Measurements from ENCODE around the gene ZNF722. TPM values are rescaled to one million over a fixed set of nuclear protein-coding genes. Genes with fewer than 3 reads are reported as not detected.

The ZNF722 gene
- not detected in 2 replicates for total RNA-seq (2021)
- long read RNA-seq = 0 reads

- H3T11ph ChIP-seq (ENCODE audit: low read length) = no peak within 1 kb of the TSS
- H2BK15ac ChIP-seq (ENCODE audit: low read depth, low read length) = no peak within 1 kb of the TSS
- H3K27ac ChIP-seq (ENCODE audit: insufficient read length, low read depth, low read length) = no peak within 1 kb of the TSS
- no peak within 1 kb of the TSS for H2BK20ac ChIP-seq (ENCODE audit: low read depth, low read length, poor library complexity, severe bottlenecking)
- no peak within 1 kb of the TSS for H3K9ac ChIP-seq (ENCODE audit: extremely low read depth, insufficient read length, low read length)
- no peak for TF ChIP-seq CTCF (conservative IDR thresholded peaks at IDR 0.05)
- no peak within 1 kb of the TSS for H2BK12ac ChIP-seq (ENCODE audit: insufficient read length, low read depth, low read length)
- no peak within 1 kb of the TSS for H4K5ac ChIP-seq (ENCODE audit: insufficient read length, low read depth, low read length)
- no peak within 1 kb of the TSS for H2AFZ ChIP-seq (ENCODE audit: low read length)
- no peak within 1 kb of the TSS for H3K4ac ChIP-seq (ENCODE audit: low read depth, low read length)
- Mint-ChIP-seq H3K36me3 (ENCODE audit: insufficient read depth in 1 of 3, low read depth in 3 of 3) (peaks cover 4 to 12% (median 8%) of the 10 kb centered on the region in 3 experiments; a peak in 6 of 7 replicates), H3K9me3 (peaks cover 81 to 96% of the 10 kb centered on the region in 2 experiments), H3K4me1 (no peaks in the 10 kb centered on the region), H3K27ac (no peak within 1 kb of the TSS), H3K27me3 (ENCODE audit: low read depth) (peaks cover 4% of the 10 kb centered on the region; the same call in 1 of the 2 replicates), H3K4me3 (no peak within 1 kb of the TSS)
- H3K23ac ChIP-seq (ENCODE audit: insufficient read length, low read depth, low read length) = no peak within 1 kb of the TSS
- DNase-seq = no peak
- no peak within 1 kb of the TSS for H4K8ac ChIP-seq (replicated peaks; ENCODE audit: insufficient read length, low read depth, low read length)
- peaks cover 53% of the 10 kb centered on the region for H3K9me3 ChIP-seq (ENCODE audit: control insufficient read depth, low read depth, low read length)
- no peak within 1 kb of the TSS for H3K18ac ChIP-seq (ENCODE audit: insufficient read length, low read depth, low read length)
- no peak within 1 kb of the TSS for H2AK5ac ChIP-seq (ENCODE audit: insufficient read length, low read length)
- H3K27me3 ChIP-seq (ENCODE audit: insufficient read depth, low read length) = no peaks in the 10 kb centered on the region
- H4K91ac ChIP-seq (ENCODE audit: insufficient read length, low read depth, low read length) = no peak within 1 kb of the TSS
- no peaks in the 10 kb centered on the region for H3K4me1 ChIP-seq (ENCODE audit: insufficient read depth, low read length)
- H4K20me1 ChIP-seq (ENCODE audit: control insufficient read depth, insufficient read depth, insufficient read length) = no peaks in the 10 kb centered on the region
- H3K14ac ChIP-seq (ENCODE audit: insufficient read depth, low read length) = no peak within 1 kb of the TSS
- H2BK5ac ChIP-seq (ENCODE audit: insufficient read length, low read length) = no peak within 1 kb of the TSS
- no CpG with 5 or more reads among the region's 10 CpGs for WGBS (ENCODE audit: extremely low coverage, insufficient read length, low lambda C conversion rate)
- H3K4me2 ChIP-seq (ENCODE audit: insufficient read depth, insufficient read length, low read length) = no peak within 1 kb of the TSS
- H3K56ac ChIP-seq (ENCODE audit: insufficient read length, low read depth, low read length) = no peak within 1 kb of the TSS
- H3K23me2 ChIP-seq (ENCODE audit: insufficient read length, low read depth, low read length, poor library complexity, severe bottlenecking) = no peaks in the 10 kb centered on the region
- H2BK120ac ChIP-seq (ENCODE audit: low read depth, low read length, poor library complexity, severe bottlenecking) = no peak within 1 kb of the TSS
- no peaks in the 10 kb centered on the region for H3K79me2 ChIP-seq (ENCODE audit: insufficient read depth, low read length)
- no peaks in the 10 kb centered on the region for H3K79me1 ChIP-seq (ENCODE audit: insufficient read depth, low read depth, low read length, poor library complexity, severe bottlenecking)
Measured at GRCh38 chr7:63998549-63998948, at the start of gene ZNF722. TSS of gene ZNF722 (plus strand) at chr7:63998849. CDS start at chr7:63998962, 113 bp downstream.

Data from H9 (cell line).